ENCODE measurements around the gene HOXC10. TPM values are rescaled to one million over a fixed set of nuclear protein-coding genes. Genes with fewer than 3 reads are reported as not detected.
A peak's percentile ranks its signal among the peaks of the same experiment; 100 is the strongest.

Gene HOXC10
- total RNA-seq, 2 experiments from 2014 or later: not detected

GRCh38 chr12:54033980-54034784 is 49.2 kb downstream of the HOXC10 start:
- Mint-ChIP-seq H3K4me3 (peak overlapping the region; percentile 32), H3K4me1 (peaks cover 21% of the 10 kb centered on the region)
- CTCF ChIA-PET: interaction anchor here (1.0 to 2.5 kb wide), 4 partner anchors 10 to 171 kb away, joined by 3 to 12 read pairs (median 4); no protein-coding TSS in a partner anchor

GRCh38 chr12:54034785-54035310 is 49.9 kb downstream of the HOXC10 start:
- H3K36me3 Mint-ChIP-seq (ENCODE audit: low read depth): no peaks in the 10 kb centered on the region
- no peaks in the 10 kb centered on the region for H3K9me3 Mint-ChIP-seq
- H3K27me3 Mint-ChIP-seq: peaks cover 89% of the 10 kb centered on the region
- no peak overlapping the region for H3K4me3 Mint-ChIP-seq
- H3K4me1 Mint-ChIP-seq: peaks cover 17% of the 10 kb centered on the region
- H3K27ac Mint-ChIP-seq: peak overlapping the region; percentile 66
- POLR2A ChIA-PET: no interaction called here
- CTCF ChIA-PET: interaction anchor here (0.6 to 1.1 kb wide), 4 partner anchors 23 to 170 kb away, joined by 3 to 5 read pairs (median 3); no protein-coding TSS in a partner anchor
- no peak for DNase-seq

More at GRCh38 chr12:54033980-54034784, 49.2 kb downstream of the HOXC10 start:
- H3K27me3 Mint-ChIP-seq: peaks cover 88% of the 10 kb centered on the region
- peak overlapping the region; percentile 41 for H3K27ac Mint-ChIP-seq
- no peak for DNase-seq
- no peaks in the 10 kb centered on the region for H3K9me3 Mint-ChIP-seq
- H3K36me3 Mint-ChIP-seq (ENCODE audit: low read depth): no peaks in the 10 kb centered on the region
- POLR2A ChIA-PET: no interaction called here

- H3K27ac Mint-ChIP-seq: no peak overlapping the region
- peaks cover 15% of the 10 kb centered on the region for H3K4me1 Mint-ChIP-seq
- peaks cover 92% of the 10 kb centered on the region for H3K27me3 Mint-ChIP-seq
- H3K36me3 Mint-ChIP-seq (ENCODE audit: low read depth): no peaks in the 10 kb centered on the region
- H3K4me3 Mint-ChIP-seq: no peak overlapping the region
- CTCF ChIA-PET: interaction anchor here (0.6 to 1.5 kb wide), 5 partner anchors 19 to 170 kb away, joined by 3 to 5 read pairs (median 3); no protein-coding TSS in a partner anchor
- H3K9me3 Mint-ChIP-seq: no peaks in the 10 kb centered on the region
- POLR2A ChIA-PET: no interaction called here
- no peak for DNase-seq
Measured at GRCh38 chr12:54035568-54036264, 50.8 kb downstream of the HOXC10 start.

- H3K4me1 Mint-ChIP-seq: peaks cover 15% of the 10 kb centered on the region
- no peak overlapping the region for H3K4me3 Mint-ChIP-seq
- ChIA-PET CTCF (interaction anchor here (1.5 kb wide), 1 partner anchor 18 kb away, joined by 3 read pairs; no protein-coding TSS in a partner anchor), POLR2A (no interaction called here)
- H3K9me3 Mint-ChIP-seq: no peaks in the 10 kb centered on the region
- no peak overlapping the region for H3K27ac Mint-ChIP-seq
- DNase-seq: no peak
- H3K36me3 Mint-ChIP-seq (ENCODE audit: low read depth): no peaks in the 10 kb centered on the region
- H3K27me3 Mint-ChIP-seq: peaks cover 90% of the 10 kb centered on the region
Measured at GRCh38 chr12:54036620-54037359, 51.8 kb downstream of the HOXC10 start.

- Mint-ChIP-seq H3K27ac (no peak overlapping the region), H3K27me3 (peaks cover 89% of the 10 kb centered on the region), H3K4me3 (no peak overlapping the region), H3K4me1 (peaks cover 13% of the 10 kb centered on the region), H3K36me3 (ENCODE audit: low read depth) (no peaks in the 10 kb centered on the region), H3K9me3 (no peaks in the 10 kb centered on the region)
- ChIA-PET CTCF (interaction anchor here (0.8 kb wide), 1 partner anchor 170 kb away, joined by 3 read pairs; no protein-coding TSS in a partner anchor), POLR2A (interaction anchor here (0.7 kb wide), 1 partner anchor 112 kb away, joined by 3 read pairs; no protein-coding TSS in a partner anchor)
- DNase-seq: no peak
Measured at GRCh38 chr12:54037360-54038283, 52.7 kb downstream of the HOXC10 start.

GRCh38 chr12:54038284-54038870 is 53.4 kb downstream of the HOXC10 start:
- Mint-ChIP-seq H3K27me3 (peaks cover 90% of the 10 kb centered on the region), H3K4me1 (peaks cover 9% of the 10 kb centered on the region), H3K27ac (no peak overlapping the region), H3K9me3 (no peaks in the 10 kb centered on the region), H3K4me3 (no peak overlapping the region), H3K36me3 (ENCODE audit: low read depth) (no peaks in the 10 kb centered on the region)
- DNase-seq: no peak
- ChIA-PET POLR2A (interaction anchor here (0.7 kb wide), 1 partner anchor 113 kb away, joined by 3 read pairs; no protein-coding TSS in a partner anchor), CTCF (interaction anchor here (0.8 to 1.4 kb wide), 2 partner anchors 11 to 169 kb away, joined by 3 read pairs; no protein-coding TSS in a partner anchor)

- Mint-ChIP-seq H3K9me3 (no peaks in the 10 kb centered on the region), H3K4me1 (peaks cover 11% of the 10 kb centered on the region), H3K27me3 (peaks cover 93% of the 10 kb centered on the region), H3K4me3 (no peak overlapping the region), H3K36me3 (ENCODE audit: low read depth) (no peaks in the 10 kb centered on the region), H3K27ac (no peak overlapping the region)
- POLR2A ChIA-PET: no interaction called here
- CTCF ChIA-PET: interaction anchor here (0.8 to 1.4 kb wide), 2 partner anchors 12 to 169 kb away, joined by 3 read pairs; no protein-coding TSS in a partner anchor
- DNase-seq: no peak
Measured at GRCh38 chr12:54038871-54039414, 54.0 kb downstream of the HOXC10 start.

GRCh38 chr12:54039417-54040147 is 54.6 kb downstream of the HOXC10 start:
- ChIA-PET CTCF (interaction anchor here (1.4 kb wide), 1 partner anchor 12 kb away, joined by 3 read pairs; no protein-coding TSS in a partner anchor), POLR2A (no interaction called here)
- peaks cover 13% of the 10 kb centered on the region for H3K4me1 Mint-ChIP-seq
- H3K36me3 Mint-ChIP-seq (ENCODE audit: low read depth): no peaks in the 10 kb centered on the region
- H3K27ac Mint-ChIP-seq: no peak overlapping the region
- no peak overlapping the region for H3K4me3 Mint-ChIP-seq
- no peak for DNase-seq
- H3K27me3 Mint-ChIP-seq: peaks cover 94% of the 10 kb centered on the region
- no peaks in the 10 kb centered on the region for H3K9me3 Mint-ChIP-seq

Data from activated CD4-positive, alpha-beta T cell treated with anti-CD3 and anti-CD28 coated beads, Interleukin-2, amount 10 ng/mL, durations not matched to agents 7 days and 5 days (primary cell).